HL-60 (cell line): ENCODE measurements around the gene TACR1.

Source experiments
- CTCF ChIP-seq: IDR thresholded peaks from one replicate; pipeline ENCODE4 v1.5.1; 2011; ENCODE audit warnings: low read length, control low read depth, inconsistent platforms; ENCODE audit not compliant: insufficient read depth
- REST ChIP-seq: IDR thresholded peaks from 2 replicates; pipeline ENCODE4 v1.6.1; 2012; ENCODE audit warnings: low read depth; ENCODE audit not compliant: insufficient replicate concordance

- no peak for TF ChIP-seq CTCF
- TF ChIP-seq REST, result no peak
Measured at GRCh38 chr2:75007061-75007460, 192.3 kb downstream of the TACR1 start.
